GM12878 (cell line): Measurements from ENCODE around the gene FAM76A. TPM values are rescaled to one million over a fixed set of nuclear protein-coding genes. Genes with fewer than 3 reads are reported as not detected.

Source experiments
- ATAC-seq: fragments of 200-7000 bp; cut with Tn5 transposase; 3 replicates; pipeline ENCODE4 v1.9.1; 2020; ENCODE audit warnings: mild to moderate bottlenecking, moderate library complexity
- BruUV-seq: library from RNA; stranded (reverse); fragments of 400-500 nt; replicated peaks from 2 replicates; lab custom pipeline; 2021; lab: Mats Ljungman, UMichigan
- CTCF ChIA-PET: fragments of 300-600 bp; sonication (Branson Sonifier 250); formaldehyde crosslinking; extraction: SDS; loops from one replicate; lab custom pipeline; 2021; ENCODE audit warnings: inconsistent platforms; lab: Yijun Ruan, JAX
- POLR2A ChIA-PET: fragments of 350-600 bp; formaldehyde crosslinking; extraction: SDS; loops from one replicate; lab custom pipeline; 2021; ENCODE audit warnings: inconsistent platforms; lab: Charles Lee
- RAD21 ChIA-PET: fragments of 300-600 bp; sonication (Branson Sonifier 250); formaldehyde crosslinking; loops from one replicate; lab custom pipeline; 2023; ENCODE audit warnings: antibody characterized with exemption; ENCODE audit not compliant: unreplicated experiment; lab: Charles Lee
- SMC1A ChIA-PET: fragments of 300-600 bp; sonication (Branson Sonifier 250); formaldehyde crosslinking; loops from one replicate; lab custom pipeline; 2023; ENCODE audit not compliant: unreplicated experiment, uncharacterized antibody; lab: Charles Lee
- DNase-seq: peaks from one replicate; pipeline ENCODE4 v3.0.0-alpha.2; 2011; ENCODE audit warnings: low read depth, low spot score
- FAIRE-seq: peaks from 3 replicates; lab custom pipeline; 2011; peaks lifted over from hg19 to GRCh38; lab: Jason Lieb, UNC
- H2AFZ ChIP-seq: 2 replicates; pipeline ENCODE4 v1.6.0; 2011; ENCODE audit warnings: low read depth, low read length, control low read depth; ENCODE audit not compliant: control insufficient read depth
- H3K27ac ChIP-seq: 2 replicates; pipeline ENCODE4 v1.5.1; 2011; ENCODE audit warnings: control low read depth; ENCODE audit not compliant: control insufficient read depth, insufficient read depth
- H3K27me3 ChIP-seq, 2 experiments: replicated peaks in 1 of 2; 2 replicates each; pipeline versions ENCODE4 v1.6.0 to v1.6.1; 2011; ENCODE audit warnings: low read length in 1 of 2; ENCODE audit not compliant: control insufficient read depth in 2 of 2, insufficient read depth in 2 of 2
- H3K36me3 ChIP-seq, 2 experiments: 2 replicates each; pipeline ENCODE4 v1.5.1; 2011; ENCODE audit warnings: low read length in 1 of 2; ENCODE audit not compliant: control insufficient read depth in 2 of 2, insufficient read depth in 2 of 2
- H3K4me1 ChIP-seq: 2 replicates; pipeline ENCODE4 v1.6.1; 2011; ENCODE audit warnings: mild to moderate bottlenecking, low read length, moderate library complexity, mixed read lengths; ENCODE audit not compliant: control insufficient read depth, insufficient read depth
- H3K4me2 ChIP-seq: 2 replicates; pipeline ENCODE4 v1.6.0; 2011; ENCODE audit warnings: control low read depth; ENCODE audit not compliant: control insufficient read depth, insufficient read depth
- H3K4me3 ChIP-seq: fragments of 200-600 bp; sonication (generic); 2 replicates; pipeline ENCODE4 v1.5.1; 2016
- H3K79me2 ChIP-seq: 2 replicates; pipeline ENCODE4 v1.6.0; 2011; ENCODE audit warnings: low read length; ENCODE audit not compliant: control insufficient read depth, insufficient read depth
- H3K9ac ChIP-seq: 2 replicates; pipeline ENCODE4 v1.8.0; 2011; ENCODE audit warnings: low read length, control low read depth, mixed read lengths; ENCODE audit not compliant: control insufficient read depth, insufficient read depth
- H3K9me3 ChIP-seq: replicated peaks from 3 replicates; pipeline ENCODE4 v1.5.1; 2011; ENCODE audit warnings: mild to moderate bottlenecking, low read length; ENCODE audit not compliant: control insufficient read depth, insufficient read depth
- H4K20me1 ChIP-seq: 2 replicates; pipeline ENCODE4 v1.6.0; 2011; ENCODE audit not compliant: control insufficient read depth, insufficient read depth
- ATF7 ChIP-seq: fragments of 450-650 bp; IDR thresholded peaks from 2 replicates; pipeline ENCODE4 v1.6.1; 2016; ENCODE audit warnings: low read depth, mild to moderate bottlenecking
- CEBPB ChIP-seq, 2 experiments: fragments of 150-350 bp in 1 of 2; IDR thresholded peaks; 2 replicates each; pipeline ENCODE4 v1.6.1; 2012 to 2014; ENCODE audit warnings: low read depth in 2 of 2, low read length in 2 of 2, borderline replicate concordance in 1 of 2, inconsistent platforms in 1 of 2
- IKZF2 ChIP-seq, 2 experiments: fragments of 450-650 bp; IDR thresholded peaks; 2 replicates each; pipeline ENCODE4 v1.6.1; 2017; ENCODE audit warnings: mild to moderate bottlenecking in 2 of 2, moderate library complexity in 2 of 2
- KLF5 ChIP-seq: fragments of 450-650 bp; IDR thresholded peaks from 2 replicates; pipeline ENCODE4 v1.6.1; 2014; ENCODE audit warnings: mild to moderate bottlenecking; ENCODE audit not compliant: partially characterized antibody
- NFYA ChIP-seq: IDR thresholded peaks from 2 replicates; pipeline ENCODE4 v1.6.1; 2011; ENCODE audit warnings: low read depth, mild to moderate bottlenecking, low read length, improper control_type of control experiment, borderline replicate concordance
- NR2C1 ChIP-seq: fragments of 450-650 bp; IDR thresholded peaks from 2 replicates; pipeline ENCODE4 v1.6.1; 2017; ENCODE audit warnings: antibody characterized with exemption, mild to moderate bottlenecking, moderate library complexity
- NRF1 ChIP-seq: conservative IDR thresholded peaks from 2 replicates; pipeline ENCODE4 v1.6.1; 2011; ENCODE audit warnings: mild to moderate bottlenecking, low read depth, low read length, improper control_type of control experiment
- POLR2AphosphoS2 ChIP-seq: IDR thresholded peaks from 2 replicates; pipeline ENCODE4 v1.6.1; 2011; ENCODE audit warnings: low read depth, mild to moderate bottlenecking, low read length, improper control_type of control experiment, moderate library complexity
- RAD21 ChIP-seq: IDR thresholded peaks from 2 replicates; pipeline ENCODE4 v1.6.1; 2011; ENCODE audit warnings: mild to moderate bottlenecking, low read depth, low read length, moderate library complexity; ENCODE audit not compliant: insufficient read depth
- RAD51 ChIP-seq: fragments of 450-650 bp; IDR thresholded peaks from 2 replicates; pipeline ENCODE4 v1.6.1; 2016; ENCODE audit warnings: moderate library complexity, mild to moderate bottlenecking, inconsistent platforms
- RCOR1 ChIP-seq: conservative IDR thresholded peaks from 2 replicates; pipeline ENCODE4 v1.6.1; 2012; ENCODE audit warnings: low read depth, low read length, improper control_type of control experiment
- SMC3 ChIP-seq: IDR thresholded peaks from 2 replicates; pipeline ENCODE4 v1.6.1; 2011; ENCODE audit warnings: low read length, improper control_type of control experiment, borderline replicate concordance
- TBL1XR1 ChIP-seq: IDR thresholded peaks from 2 replicates; pipeline ENCODE4 v1.6.1; 2012; ENCODE audit warnings: low read depth, low read length, improper control_type of control experiment
- YY1 ChIP-seq: IDR thresholded peaks from 2 replicates; pipeline ENCODE4 v1.6.1; 2011; ENCODE audit warnings: low read depth, mild to moderate bottlenecking, low read length
- WGBS: methylation state at CpG from one replicate; pipeline ENCODE4 v1.1.6; 2016; ENCODE audit warnings: low lambda C conversion rate; ENCODE audit not compliant: insufficient replicate concordance, insufficient coverage; ENCODE audit errors: missing lambda C conversion rate; 5-methylcytosine and 5-hydroxymethylcytosine counted together
- in situ Hi-C: fragments of 300-500 bp; cut with MboI; formaldehyde crosslinking; loops from 9 replicates; pipeline ENCODE4 v1.14.3; 2018; ENCODE audit warnings: mixed read lengths
- intact Hi-C: fragments of 100-400 bp; cut with micrococcal nuclease; formaldehyde crosslinking; loops from one replicate; pipeline ENCODE4 v1.14.2; 2022; ENCODE audit not compliant: unreplicated experiment
- polyA plus RNA-seq, 11 experiments: library from polyadenylated mRNA; depleted of rRNA in 4 of 11; unstranded in 6 of 11; stranded (reverse) in 5 of 11; fragments of >200 nt; fragmentation: Nextera tagmentation in 4 of 11; fragmentation: Illumina TruSeq in 1 of 11; extraction: Ambion mirVana in 4 of 11; extraction: Trizol in 1 of 11; gene quantifications; 1 replicate in 1 of 11; 2 replicates in 10 of 11; pipeline versions ENCODE4 v1.2.1 to v1.2.3, GENCODE V29; 2011 to 2016; ENCODE audit warnings: inconsistent platforms in 2 of 11, missing spikeins in 2 of 11, low read depth in 1 of 11
- total RNA-seq, 4 experiments: library from RNA; depleted of rRNA in 3 of 4; stranded (reverse); fragments of >200 nt in 3 of 4; fragmentation: Illumina TruSeq in 1 of 4; extraction: Trizol in 1 of 4; gene quantifications; 2 replicates each; pipeline versions ENCODE4 v1.2.1 to v1.2.3, GENCODE V29; 2013 to 2021
- TF ChIP-seq, protein P1 (sequence below): fragments of 450-650 bp; IDR thresholded peaks from 2 replicates; pipeline ENCODE4 v1.6.1; 2017; ENCODE audit warnings: borderline replicate concordance

FAM76A gene
- total and polyA plus RNA-seq, 10 of the 15 experiments (the other 5 are each of a cell fraction or from before 2014, with no cell fraction given), result 5.4 to 13.4 (median 7.6) TPM

DNA sequence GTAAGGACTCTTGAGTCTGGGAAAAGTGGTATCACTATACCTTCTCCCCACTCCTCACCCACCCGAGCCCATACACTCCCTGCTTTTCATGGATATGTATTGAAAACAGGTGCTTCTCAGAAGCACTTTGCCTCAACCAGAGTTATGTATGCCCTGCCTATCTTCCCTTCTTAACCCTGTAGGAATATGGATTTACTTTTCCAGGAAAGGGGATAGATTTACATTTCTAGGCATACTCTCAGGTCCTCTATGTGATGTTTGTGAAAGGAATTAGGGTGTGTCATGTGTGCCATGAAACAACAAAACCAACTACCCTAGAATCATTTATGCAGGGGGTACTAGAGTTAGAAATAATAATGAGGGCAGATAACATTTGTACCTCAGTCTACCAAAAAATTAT is 36.3 kb downstream of the FAM76A start:
- WGBS, result 88% methylated on average over 1 of the region's 1 CpG
- BruUV-seq, result no TSS peak
- CTCF ChIA-PET, result no interaction called here
- in situ Hi-C loops (no loop called here), intact Hi-C loops (no loop called here)
- H3K4me2 ChIP-seq, result no peak overlapping the region
- H3K4me3 ChIP-seq, result no peak overlapping the region
- no peak overlapping the region for H3K27ac ChIP-seq
- H3K9ac ChIP-seq, result no peak overlapping the region
- H3K27me3 ChIP-seq, result no peaks in the 10 kb centered on the region
- no peaks in the 10 kb centered on the region for H4K20me1 ChIP-seq
- H2AFZ ChIP-seq, result no peak overlapping the region
- H3K9me3 ChIP-seq, result no peaks in the 10 kb centered on the region
- POLR2A ChIA-PET, result interaction anchor here (0.7 to 1.7 kb wide), 3 partner anchors 11 to 348 kb away, joined by 3 to 7 read pairs (median 6); partner anchors contain the start of gene STX12
- RAD21 ChIA-PET, result interaction anchor here (2.1 kb wide), 1 partner anchor 10 kb away, joined by 7 read pairs; the partner anchor contains the start of gene STX12
- ATAC-seq (no peak), FAIRE-seq (no peak), DNase-seq (no peak)
- no peak for TF ChIP-seq CEBPB (IDR thresholded peaks at IDR 0.05; ENCODE audit: borderline replicate concordance in 1 of 2, low read depth in 2 of 2, low read length in 2 of 2)
- SMC1A ChIA-PET, result interaction anchor here (0.9 to 1.0 kb wide), 2 partner anchors 9 to 16 kb away, joined by 3 to 4 read pairs; no protein-coding TSS in a partner anchor
- no peaks in the 10 kb centered on the region for H3K79me2 ChIP-seq
- 0 out of 4 replicates have a peak, but pooled peaks cover 0 to 6% of the 10 kb centered on the region in 2 experiments for H3K36me3 ChIP-seq
- no peaks in the 10 kb centered on the region for H3K4me1 ChIP-seq

DNA sequence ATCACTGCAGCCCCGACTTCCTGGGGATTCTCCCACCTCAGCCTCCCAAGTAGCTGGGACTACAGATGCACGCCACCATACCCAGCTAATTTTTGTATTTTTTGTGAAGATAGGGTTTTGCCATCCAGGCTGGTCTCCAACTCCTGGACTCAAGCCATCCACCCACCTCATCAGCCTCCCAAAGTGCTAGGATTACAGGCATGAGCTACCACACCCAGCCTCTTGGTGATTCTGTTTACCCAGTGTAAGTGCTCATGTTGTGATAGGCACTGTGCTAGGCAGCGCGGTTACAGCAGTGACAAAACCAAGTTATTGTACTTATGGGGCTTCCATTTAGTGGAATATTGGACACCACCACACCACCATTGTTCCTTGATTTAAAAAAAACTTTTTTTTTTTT is 37.6 kb downstream of the FAM76A start:
- 0 out of 4 replicates have a peak, but pooled peaks cover 0 to 4% of the 10 kb centered on the region in 2 experiments for H3K36me3 ChIP-seq
- BruUV-seq, result no TSS peak
- ATAC-seq (no peak), DNase-seq (no peak), FAIRE-seq (no peak)
- H3K4me2 ChIP-seq, result no peak overlapping the region
- H3K4me3 ChIP-seq, result no peak overlapping the region
- H2AFZ ChIP-seq, result no peak overlapping the region
- no peaks in the 10 kb centered on the region for H4K20me1 ChIP-seq
- no peaks in the 10 kb centered on the region for H3K79me2 ChIP-seq
- H3K27ac ChIP-seq, result no peak overlapping the region
- in situ Hi-C loops (no loop called here), intact Hi-C loops (no loop called here)
- H3K27me3 ChIP-seq, result no peaks in the 10 kb centered on the region
- H3K4me1 ChIP-seq, result no peaks in the 10 kb centered on the region
- CTCF ChIA-PET, result interaction anchor here (0.7 kb wide), 1 partner anchor 600 kb away, joined by 3 read pairs; no protein-coding TSS in a partner anchor
- H3K9me3 ChIP-seq, result no peaks in the 10 kb centered on the region
- H3K9ac ChIP-seq, result no peak overlapping the region
- POLR2A ChIA-PET, result interaction anchor here (0.6 kb wide), 1 partner anchor 15 kb away, joined by 3 read pairs; no protein-coding TSS in a partner anchor
- TF ChIP-seq RAD51 (no peak), NRF1 (no peak), NFYA (no peak), SMC3 (no peak), RCOR1 (no peak), RAD21 (no peak), KLF5 (no peak), NR2C1 (no peak), YY1 (no peak), POLR2AphosphoS2 (no peak), ATF7 (no peak), TBL1XR1 (no peak), IKZF2 (IDR thresholded peaks at IDR 0.05) (no peak)
- TF ChIP-seq, protein P1, sequence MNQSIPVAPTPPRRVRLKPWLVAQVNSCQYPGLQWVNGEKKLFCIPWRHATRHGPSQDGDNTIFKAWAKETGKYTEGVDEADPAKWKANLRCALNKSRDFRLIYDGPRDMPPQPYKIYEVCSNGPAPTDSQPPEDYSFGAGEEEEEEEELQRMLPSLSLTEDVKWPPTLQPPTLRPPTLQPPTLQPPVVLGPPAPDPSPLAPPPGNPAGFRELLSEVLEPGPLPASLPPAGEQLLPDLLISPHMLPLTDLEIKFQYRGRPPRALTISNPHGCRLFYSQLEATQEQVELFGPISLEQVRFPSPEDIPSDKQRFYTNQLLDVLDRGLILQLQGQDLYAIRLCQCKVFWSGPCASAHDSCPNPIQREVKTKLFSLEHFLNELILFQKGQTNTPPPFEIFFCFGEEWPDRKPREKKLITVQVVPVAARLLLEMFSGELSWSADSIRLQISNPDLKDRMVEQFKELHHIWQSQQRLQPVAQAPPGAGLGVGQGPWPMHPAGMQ, result no peak
- WGBS, result 95% methylated on average over 4 of the region's 4 CpGs
- SMC1A ChIA-PET, result interaction anchor here (0.7 kb wide), 1 partner anchor 98 kb away, joined by 3 read pairs; no protein-coding TSS in a partner anchor
- RAD21 ChIA-PET, result no interaction called here
